DMS114 treated with DMSO at 0.1 percent for 48 hours (cell line): Measurements from ENCODE around the gene SEZ6.

Experiments
- DNase-seq: peaks from one replicate; lab custom pipeline; 2025; ENCODE audit not compliant: unreplicated experiment; lab: John Stamatoyannopoulos, UW

The SEZ6 gene

GRCh38 chr17:29036584-29036983 is 30.8 kb upstream of the SEZ6 start:
- no peak for DNase-seq

DNA sequence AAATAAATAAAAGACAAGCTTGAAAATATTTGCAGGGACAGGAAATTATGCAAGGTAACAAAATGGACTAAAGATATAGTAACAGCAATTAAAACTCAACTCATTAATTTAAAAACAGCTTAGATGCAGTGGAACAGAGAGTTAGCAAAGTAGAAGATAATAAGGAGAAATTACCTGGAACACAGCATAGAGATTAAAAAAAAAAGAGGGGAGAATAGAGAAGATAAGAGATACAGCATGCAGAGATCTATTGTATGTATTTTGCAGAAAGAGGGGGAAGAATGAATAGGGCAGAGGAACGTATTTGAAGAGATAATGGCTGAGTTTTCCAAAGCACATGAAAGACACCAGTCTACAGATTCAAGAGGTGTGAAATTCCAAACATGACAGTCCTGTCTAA is 28.7 kb upstream of the SEZ6 start:
- no peak for DNase-seq

DNA sequence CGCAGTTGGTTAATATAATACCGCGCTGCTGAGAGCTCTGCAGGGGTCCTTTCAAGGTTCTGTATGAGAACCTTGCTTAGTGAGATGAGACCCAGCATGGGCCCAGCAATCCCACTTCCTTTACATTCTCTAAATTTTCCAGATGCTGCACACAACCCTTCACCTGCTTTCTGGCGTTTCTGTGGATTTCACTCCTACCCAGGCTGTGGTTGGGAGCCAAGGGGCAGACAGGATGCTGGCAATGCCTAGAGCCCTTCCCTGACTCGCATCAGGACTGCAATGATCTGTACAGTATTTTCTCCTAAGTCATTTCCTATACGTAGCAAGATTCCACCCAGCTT is 27.0 kb upstream of the SEZ6 start:
- no peak for DNase-seq

DNA sequence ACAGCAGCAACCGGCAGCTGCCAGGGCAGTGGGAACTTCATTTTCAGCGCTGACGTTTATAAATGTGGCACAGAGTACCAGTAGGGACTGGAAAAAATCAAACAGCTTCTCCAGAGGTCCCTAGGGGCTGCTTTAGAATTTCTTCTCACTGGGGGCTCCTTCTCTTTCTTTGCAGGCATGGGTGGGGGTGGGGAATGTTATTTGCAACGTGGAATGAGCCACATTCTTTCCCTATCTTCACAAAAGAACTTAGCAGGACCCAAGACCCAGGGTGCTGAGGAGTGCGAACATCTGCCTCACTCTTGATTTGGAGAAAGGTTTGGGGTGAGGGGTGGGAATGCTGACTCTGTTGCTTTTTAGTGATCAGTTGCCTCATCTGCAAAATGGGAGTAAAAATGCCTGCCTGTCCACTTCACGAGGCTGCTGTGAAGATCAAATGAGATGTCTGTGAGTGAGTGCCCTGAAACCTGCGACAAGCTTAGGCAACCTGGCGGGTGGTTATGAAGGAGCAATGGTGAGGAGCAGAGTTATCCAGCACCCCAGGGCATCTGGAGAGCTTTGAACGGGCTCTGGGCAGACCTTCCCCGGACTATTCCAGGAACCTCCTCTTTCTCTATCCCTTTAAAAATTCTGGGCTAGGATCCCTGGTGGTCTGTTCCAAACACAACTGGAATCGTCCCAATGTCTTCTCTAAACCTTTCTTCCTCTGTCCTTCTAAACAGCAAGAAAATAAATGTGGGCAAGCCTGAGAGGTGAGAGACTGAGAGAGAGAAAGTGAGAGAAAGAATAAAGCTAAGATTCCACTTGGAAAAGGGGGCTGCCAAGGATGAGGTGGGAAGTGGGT is 26.4 kb upstream of the SEZ6 start:
- DNase-seq = no peak

- no peak for DNase-seq
Observed at GRCh38 chr17:29031488-29031887, 25.7 kb upstream of the SEZ6 start.

GRCh38 chr17:29024316-29024952 is 18.6 kb upstream of the SEZ6 start:
- no peak for DNase-seq

GRCh38 chr17:29022074-29022473 is 16.2 kb upstream of the SEZ6 start:
- no peak for DNase-seq

- DNase-seq = no peak
Observed at GRCh38 chr17:29021226-29021625, 15.4 kb upstream of the SEZ6 start.

DNA sequence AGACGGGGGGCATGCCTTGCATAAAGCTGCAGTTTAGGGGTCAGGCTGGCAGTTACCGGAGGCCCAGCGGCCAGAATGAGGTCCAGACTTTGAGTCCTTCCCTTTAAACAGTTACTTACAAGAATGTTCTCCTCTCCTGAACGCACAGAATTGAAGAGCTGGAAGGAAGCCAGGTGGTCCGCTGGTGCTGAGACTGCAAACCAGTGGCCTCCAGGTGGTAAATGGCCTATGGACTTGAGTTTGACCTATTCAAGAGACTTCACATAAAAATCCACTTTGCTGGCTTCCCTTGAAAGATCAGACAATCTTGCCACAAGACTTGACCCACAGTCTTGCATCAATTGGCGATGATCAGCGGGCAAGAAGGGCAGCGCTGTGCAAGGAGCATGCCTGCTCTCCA is 14.7 kb upstream of the SEZ6 start:
- DNase-seq = no peak

- DNase-seq = no peak
Observed at GRCh38 chr17:29019475-29020181, 13.8 kb upstream of the SEZ6 start.

DNA sequence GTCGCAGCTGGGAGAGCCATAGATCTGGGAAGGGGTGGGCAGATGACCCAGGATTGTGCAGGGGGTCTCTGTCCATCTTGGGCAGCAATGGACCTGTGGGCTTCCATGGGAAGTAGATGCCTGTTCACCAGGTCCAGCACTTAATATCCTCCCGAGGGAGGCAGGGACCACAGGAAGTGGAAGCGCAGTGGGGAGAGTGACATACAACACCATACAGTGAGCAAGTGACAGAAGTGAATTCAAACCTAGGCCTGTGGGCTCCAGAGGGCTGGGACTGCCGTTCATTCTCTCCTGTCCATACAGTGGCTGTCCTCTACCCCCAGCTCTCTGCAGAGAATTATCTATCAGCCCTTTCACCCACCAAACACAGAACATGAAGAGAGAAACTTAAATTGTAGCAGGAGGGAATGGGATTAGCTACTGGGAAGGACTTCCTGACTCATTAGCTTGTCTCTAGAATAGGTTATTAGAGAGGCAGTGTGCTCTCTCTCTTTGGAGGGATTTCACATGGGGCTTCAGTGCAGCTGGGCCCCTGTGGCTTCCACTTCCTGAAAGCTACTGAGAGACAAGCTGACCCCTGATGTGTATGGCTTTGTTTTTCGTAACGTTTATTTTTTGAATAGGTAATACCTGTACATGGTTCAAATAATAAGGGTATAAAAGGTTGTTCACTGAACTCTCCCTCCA is 13.1 kb upstream of the SEZ6 start:
- no peak for DNase-seq

DNA sequence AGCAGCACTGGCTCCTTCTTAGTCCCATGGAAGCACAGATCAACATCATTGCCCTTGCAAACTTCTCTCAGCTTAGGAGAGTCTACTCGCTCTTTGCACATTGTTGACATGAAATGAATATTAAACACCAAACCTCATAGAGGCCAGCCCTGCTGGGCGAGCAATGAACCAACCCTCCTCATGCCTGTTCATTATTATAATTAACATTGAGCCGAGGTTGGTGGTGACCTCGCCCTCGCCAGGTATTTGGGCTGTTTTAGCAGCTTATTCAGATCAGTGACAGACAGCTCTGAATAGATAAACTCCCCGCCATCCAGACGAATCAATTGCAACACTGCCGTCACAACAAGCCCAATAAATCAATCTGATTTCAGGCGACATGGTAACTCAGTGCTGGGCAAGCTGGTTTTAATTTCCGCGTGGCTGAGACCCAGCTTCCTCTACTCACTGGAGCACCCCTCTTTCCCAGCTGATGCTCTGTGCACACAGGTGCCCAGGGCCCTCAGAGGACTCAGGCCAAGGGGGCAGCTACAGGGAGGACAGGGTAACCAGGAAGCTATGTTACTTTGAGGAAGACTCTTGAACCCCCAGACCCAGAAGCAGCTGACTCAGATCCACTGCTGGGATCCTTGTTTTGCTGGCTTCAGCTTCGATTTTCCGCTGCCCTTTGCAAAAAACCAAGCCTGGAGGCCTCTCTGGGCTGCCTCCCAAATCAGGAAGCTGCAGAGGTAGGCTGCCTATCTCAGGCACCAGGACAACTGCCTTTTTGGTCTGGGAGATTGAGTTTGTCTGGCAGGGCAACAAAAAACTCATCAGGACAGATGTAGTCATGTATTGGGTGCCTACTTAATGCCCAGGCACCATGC is 10.7 kb upstream of the SEZ6 start:
- DNase-seq = no peak

- no peak for DNase-seq
Observed at GRCh38 chr17:29014716-29015115, 8.9 kb upstream of the SEZ6 start.

GRCh38 chr17:29012535-29012934 is 6.7 kb upstream of the SEZ6 start:
- DNase-seq = no peak

DNA sequence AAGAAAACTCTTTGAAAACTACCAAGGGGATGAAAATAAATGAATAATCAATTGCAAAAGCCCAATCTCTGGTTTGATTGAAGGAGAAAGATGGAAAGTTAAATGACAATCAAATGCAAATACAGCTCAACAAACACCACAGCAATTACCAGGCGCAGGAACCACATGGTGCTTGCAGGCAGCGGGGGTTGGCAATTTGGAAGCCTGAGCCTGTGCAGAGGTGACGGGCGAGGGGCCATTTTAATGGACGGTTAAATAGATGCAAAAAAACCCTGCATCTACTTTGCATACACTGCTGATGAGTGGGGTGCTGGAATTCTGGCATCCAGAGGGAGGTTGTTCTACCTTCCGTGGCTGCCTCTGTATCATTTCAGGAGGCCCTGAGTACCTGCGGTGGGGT is 4.8 kb upstream of the SEZ6 start:
- DNase-seq = no peak

DNA sequence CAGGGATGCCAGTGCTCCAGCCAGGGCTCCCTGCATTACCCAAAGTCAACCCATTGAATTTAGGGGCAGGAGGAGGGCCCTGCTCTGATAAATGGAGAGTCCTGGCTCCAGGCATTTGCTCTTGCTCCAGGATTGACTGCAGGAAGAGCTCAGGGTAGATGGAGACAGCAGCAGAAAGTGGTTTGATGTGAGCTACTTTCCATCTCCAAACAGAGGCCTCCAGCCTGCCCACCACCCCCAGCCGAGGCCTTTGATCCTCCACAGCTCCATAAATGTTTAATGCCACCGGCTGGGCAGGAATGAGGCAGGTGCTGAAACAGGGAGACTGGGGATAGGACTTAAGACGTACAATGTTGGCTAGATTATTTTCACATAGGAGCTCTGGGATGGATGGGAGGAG is 4.3 kb upstream of the SEZ6 start:
- DNase-seq = no peak

DNA sequence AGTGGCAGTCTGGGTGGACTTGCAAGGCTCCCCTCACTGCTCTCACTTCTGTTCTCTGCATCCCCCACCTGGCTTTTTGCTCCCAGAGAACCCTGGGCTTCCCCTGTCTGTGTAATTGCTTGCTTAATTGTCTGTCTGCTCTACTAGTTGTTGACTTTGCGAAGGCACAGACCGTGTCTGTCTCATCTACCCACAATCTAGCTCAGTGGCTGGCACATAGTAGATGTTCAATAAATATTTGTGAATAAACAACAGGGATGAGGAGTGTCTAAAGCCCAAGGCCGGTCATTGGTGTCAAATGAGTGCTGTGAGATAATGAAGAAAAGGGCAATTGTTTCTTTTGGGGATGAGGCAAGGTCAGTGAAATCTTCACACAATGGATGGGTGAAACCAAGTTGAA is 2.8 kb upstream of the SEZ6 start:
- no peak for DNase-seq

GRCh38 chr17:29007860-29008455 is 2.1 kb upstream of the SEZ6 start:
- DNase-seq = no peak

DNA sequence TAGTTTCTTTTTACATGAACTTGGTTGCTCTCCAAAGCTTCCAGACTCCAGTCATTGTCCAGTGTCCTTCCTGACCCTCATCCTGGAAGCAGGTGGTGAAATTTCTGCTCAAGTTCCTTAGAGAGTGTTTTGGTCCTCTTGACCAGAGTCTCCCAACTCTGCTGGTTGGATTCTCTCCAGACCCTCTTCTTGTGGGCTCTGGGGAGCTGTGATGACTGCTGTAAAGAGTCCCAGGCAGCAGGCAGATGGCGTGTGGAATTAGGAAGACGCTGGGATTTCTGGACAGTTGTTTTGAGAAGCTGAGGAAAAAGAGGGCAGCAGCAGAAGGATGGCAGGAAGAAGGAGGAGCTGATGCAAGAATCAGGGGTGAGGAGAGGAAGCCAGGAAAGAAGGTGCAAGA is 1.6 kb upstream of the SEZ6 start:
- DNase-seq = no peak

DNA sequence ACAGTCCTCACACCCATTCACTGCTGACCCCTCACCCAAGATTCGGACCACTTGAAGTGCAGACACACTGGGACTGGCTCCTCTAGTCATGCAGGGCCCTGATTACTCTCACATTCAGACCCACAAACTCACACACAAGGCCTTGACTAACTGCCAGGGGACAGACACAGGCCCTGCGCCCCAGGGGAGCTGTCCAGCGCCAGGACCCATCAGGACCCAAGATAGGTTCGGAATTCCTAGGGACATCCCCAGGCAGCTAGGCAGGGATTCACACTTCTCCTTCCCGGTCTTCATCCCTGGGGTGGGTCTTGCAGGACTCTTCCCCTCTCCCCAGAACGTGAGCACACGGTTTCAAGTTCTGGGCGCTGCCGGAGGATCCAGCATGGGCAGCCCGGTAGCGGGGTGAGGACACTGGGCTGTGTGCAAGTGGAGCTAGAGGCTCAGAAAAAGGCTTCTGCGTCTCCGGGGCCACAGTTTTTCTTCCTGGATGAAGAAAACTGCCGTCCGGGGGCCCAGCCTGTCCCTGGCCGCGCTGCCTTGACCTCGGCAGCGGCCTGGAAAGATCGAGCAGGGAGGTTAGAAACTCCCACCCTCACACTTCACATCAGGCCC is 1.6 kb downstream of the SEZ6 start:
- DNase-seq = no peak
